Measurements from ENCODE around the gene CACNA2D1.

- TF ChIP-seq, protein P1, sequence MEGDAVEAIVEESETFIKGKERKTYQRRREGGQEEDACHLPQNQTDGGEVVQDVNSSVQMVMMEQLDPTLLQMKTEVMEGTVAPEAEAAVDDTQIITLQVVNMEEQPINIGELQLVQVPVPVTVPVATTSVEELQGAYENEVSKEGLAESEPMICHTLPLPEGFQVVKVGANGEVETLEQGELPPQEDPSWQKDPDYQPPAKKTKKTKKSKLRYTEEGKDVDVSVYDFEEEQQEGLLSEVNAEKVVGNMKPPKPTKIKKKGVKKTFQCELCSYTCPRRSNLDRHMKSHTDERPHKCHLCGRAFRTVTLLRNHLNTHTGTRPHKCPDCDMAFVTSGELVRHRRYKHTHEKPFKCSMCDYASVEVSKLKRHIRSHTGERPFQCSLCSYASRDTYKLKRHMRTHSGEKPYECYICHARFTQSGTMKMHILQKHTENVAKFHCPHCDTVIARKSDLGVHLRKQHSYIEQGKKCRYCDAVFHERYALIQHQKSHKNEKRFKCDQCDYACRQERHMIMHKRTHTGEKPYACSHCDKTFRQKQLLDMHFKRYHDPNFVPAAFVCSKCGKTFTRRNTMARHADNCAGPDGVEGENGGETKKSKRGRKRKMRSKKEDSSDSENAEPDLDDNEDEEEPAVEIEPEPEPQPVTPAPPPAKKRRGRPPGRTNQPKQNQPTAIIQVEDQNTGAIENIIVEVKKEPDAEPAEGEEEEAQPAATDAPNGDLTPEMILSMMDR (IDR thresholded peaks at IDR 0.05) = no peak
- TF ChIP-seq POLR2A (IDR thresholded peaks at IDR 0.05; ENCODE audit: low read depth) (no peak), POLR2AphosphoS5 (IDR thresholded peaks at IDR 0.05) (no peak)
Measured at GRCh38 chr7:82348251-82348650, 95.3 kb downstream of the CACNA2D1 start.
